Neural crest cell (in vitro differentiated cells): ENCODE results near the gene LIMS1. TPM values are rescaled to one million over a fixed set of nuclear protein-coding genes. Genes with fewer than 3 reads are reported as not detected.
A peak's percentile ranks its signal among the peaks of the same experiment; 100 is the strongest.

ENCODE experiments used
- DNase-seq: peaks from one replicate; pipeline ENCODE4 v3.0.0; 2021; ENCODE audit warnings: low read depth, mixed read lengths, low spot score
- H3K27ac Mint-ChIP-seq: one replicate; pipeline ENCODE4 v1.8.0; 2021; ENCODE audit warnings: mild to moderate bottlenecking, mixed read lengths; ENCODE audit not compliant: unreplicated experiment
- H3K27me3 Mint-ChIP-seq: 2 replicates; pipeline ENCODE4 v1.8.0; 2021; ENCODE audit warnings: low read depth, mild to moderate bottlenecking, mixed read lengths
- H3K36me3 Mint-ChIP-seq: 2 replicates; pipeline ENCODE4 v1.8.0; 2021; ENCODE audit warnings: low read depth, mild to moderate bottlenecking, mixed read lengths
- H3K4me1 Mint-ChIP-seq: 2 replicates; pipeline ENCODE4 v1.8.0; 2021; ENCODE audit warnings: mixed read lengths
- H3K4me3 Mint-ChIP-seq: one replicate; pipeline ENCODE4 v1.8.0; 2021; ENCODE audit warnings: mild to moderate bottlenecking, mixed read lengths
- H3K9me3 Mint-ChIP-seq: 2 replicates; pipeline ENCODE4 v1.8.0; 2021; ENCODE audit warnings: mixed read lengths
- CTCF ChIP-seq: fragments of 200-600 bp; sonication (generic); conservative IDR thresholded peaks from 2 replicates; pipeline ENCODE4 v1.5.0; 2021; ENCODE audit warnings: antibody characterized with exemption, mild to moderate bottlenecking
- total RNA-seq: library from RNA; stranded (reverse); gene quantifications from 2 replicates; pipeline ENCODE4 v1.2.1, GENCODE V29; 2021

Gene LIMS1
- total RNA-seq, 1 donor from 2014 or later = 30.9 TPM

GRCh38 chr2:108577099-108577498, 42.8 kb downstream of the LIMS1 start:
- no peak overlapping the region for H3K4me3 Mint-ChIP-seq
- no peak for DNase-seq
- no peak overlapping the region for H3K27ac Mint-ChIP-seq
- no peak for TF ChIP-seq CTCF
- H3K4me1 Mint-ChIP-seq = peaks cover 39% of the 10 kb centered on the region
- no peaks in the 10 kb centered on the region for H3K27me3 Mint-ChIP-seq
- H3K9me3 Mint-ChIP-seq = no peaks in the 10 kb centered on the region
- no peaks in the 10 kb centered on the region for H3K36me3 Mint-ChIP-seq

- Mint-ChIP-seq H3K4me1 (peaks cover 30% of the 10 kb centered on the region), H3K27ac (no peak overlapping the region), H3K9me3 (no peaks in the 10 kb centered on the region), H3K27me3 (no peaks in the 10 kb centered on the region), H3K36me3 (no peaks in the 10 kb centered on the region), H3K4me3 (no peak overlapping the region)
- DNase-seq = no peak
- TF ChIP-seq CTCF = no peak
These were observed 45.4 kb downstream of the LIMS1 start for GRCh38 chr2:108579623-108580022.

GRCh38 chr2:108580050-108580449, 45.8 kb downstream of the LIMS1 start:
- no peak for TF ChIP-seq CTCF
- Mint-ChIP-seq H3K27ac (peak overlapping the region; percentile 79), H3K4me1 (peaks cover 27% of the 10 kb centered on the region), H3K4me3 (no peak overlapping the region), H3K9me3 (no peaks in the 10 kb centered on the region), H3K36me3 (no peaks in the 10 kb centered on the region), H3K27me3 (no peaks in the 10 kb centered on the region)
- DNase-seq = no peak

GRCh38 chr2:108583903-108584520, 49.7 kb downstream of the LIMS1 start:
- Mint-ChIP-seq H3K27ac (no peak overlapping the region), H3K4me3 (no peak overlapping the region), H3K27me3 (no peaks in the 10 kb centered on the region), H3K4me1 (peaks cover 27% of the 10 kb centered on the region), H3K36me3 (no peaks in the 10 kb centered on the region), H3K9me3 (no peaks in the 10 kb centered on the region)
- DNase-seq = peak; percentile 55
- TF ChIP-seq CTCF = peak; percentile 84

- Mint-ChIP-seq H3K36me3 (no peaks in the 10 kb centered on the region), H3K4me3 (no peak overlapping the region), H3K4me1 (peaks cover 22% of the 10 kb centered on the region), H3K9me3 (no peaks in the 10 kb centered on the region), H3K27ac (no peak overlapping the region), H3K27me3 (no peaks in the 10 kb centered on the region)
- no peak for DNase-seq
- TF ChIP-seq CTCF = no peak
These were observed 51.2 kb downstream of the LIMS1 start for GRCh38 chr2:108585436-108585835.
